Parietal lobe (tissue), 1 donor: ENCODE measurements around the gene AQP5. TPM values are rescaled to one million over a fixed set of nuclear protein-coding genes. Genes with fewer than 3 reads are reported as not detected.

Experiments
- total RNA-seq: library from RNA; depleted of rRNA; stranded (reverse); fragments of >200 nt; gene quantifications from one replicate; pipeline ENCODE4 v1.2.3, GENCODE V29; 2014

The AQP5 gene
- total RNA-seq: 0.63 TPM

DNA sequence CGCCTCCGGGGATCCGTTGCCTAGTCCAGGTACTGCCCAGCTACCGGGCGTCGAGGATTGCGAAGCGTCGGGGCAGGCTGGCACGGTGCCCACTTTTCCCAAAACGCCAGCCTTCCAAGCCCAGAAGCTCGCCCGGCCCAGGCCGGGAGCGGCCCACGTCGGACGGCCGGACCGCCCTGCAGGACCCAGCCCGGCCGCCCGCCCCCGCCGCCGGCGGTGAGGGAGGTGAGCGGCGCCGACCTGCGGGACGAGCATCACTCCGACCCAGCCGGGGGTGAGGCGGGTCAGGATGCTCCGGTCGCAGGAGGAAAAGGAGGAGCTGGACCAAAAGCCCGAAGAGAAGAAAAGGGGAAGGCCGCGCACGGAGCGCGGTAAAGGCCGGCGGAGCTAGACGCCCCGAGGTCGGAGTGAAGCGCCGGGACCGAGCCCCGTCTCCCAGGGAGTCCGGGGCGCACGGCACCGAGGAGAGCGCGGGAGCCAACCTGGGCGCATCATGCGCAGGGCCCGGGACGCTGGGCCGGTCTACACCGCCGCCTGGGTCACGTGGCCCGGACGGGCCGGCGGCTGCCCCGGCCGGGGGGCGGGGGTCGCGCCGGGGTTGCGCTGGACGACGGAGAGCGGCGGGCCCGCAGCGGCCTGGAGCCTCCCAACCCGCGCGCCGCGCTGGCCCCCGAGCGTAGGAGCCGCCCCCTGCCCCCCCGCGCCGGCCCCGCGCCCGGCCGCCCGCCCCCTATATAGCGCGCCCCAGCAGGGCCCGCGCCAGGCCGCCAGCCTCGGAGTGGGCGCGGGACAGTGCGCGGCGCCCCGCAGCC is at the start of gene AQP5:
TSS of gene AQP5 (plus strand) at position 762 of the 812 bp plus-strand sequence. CDS start 146 bp downstream, outside the sequence.

DNA sequence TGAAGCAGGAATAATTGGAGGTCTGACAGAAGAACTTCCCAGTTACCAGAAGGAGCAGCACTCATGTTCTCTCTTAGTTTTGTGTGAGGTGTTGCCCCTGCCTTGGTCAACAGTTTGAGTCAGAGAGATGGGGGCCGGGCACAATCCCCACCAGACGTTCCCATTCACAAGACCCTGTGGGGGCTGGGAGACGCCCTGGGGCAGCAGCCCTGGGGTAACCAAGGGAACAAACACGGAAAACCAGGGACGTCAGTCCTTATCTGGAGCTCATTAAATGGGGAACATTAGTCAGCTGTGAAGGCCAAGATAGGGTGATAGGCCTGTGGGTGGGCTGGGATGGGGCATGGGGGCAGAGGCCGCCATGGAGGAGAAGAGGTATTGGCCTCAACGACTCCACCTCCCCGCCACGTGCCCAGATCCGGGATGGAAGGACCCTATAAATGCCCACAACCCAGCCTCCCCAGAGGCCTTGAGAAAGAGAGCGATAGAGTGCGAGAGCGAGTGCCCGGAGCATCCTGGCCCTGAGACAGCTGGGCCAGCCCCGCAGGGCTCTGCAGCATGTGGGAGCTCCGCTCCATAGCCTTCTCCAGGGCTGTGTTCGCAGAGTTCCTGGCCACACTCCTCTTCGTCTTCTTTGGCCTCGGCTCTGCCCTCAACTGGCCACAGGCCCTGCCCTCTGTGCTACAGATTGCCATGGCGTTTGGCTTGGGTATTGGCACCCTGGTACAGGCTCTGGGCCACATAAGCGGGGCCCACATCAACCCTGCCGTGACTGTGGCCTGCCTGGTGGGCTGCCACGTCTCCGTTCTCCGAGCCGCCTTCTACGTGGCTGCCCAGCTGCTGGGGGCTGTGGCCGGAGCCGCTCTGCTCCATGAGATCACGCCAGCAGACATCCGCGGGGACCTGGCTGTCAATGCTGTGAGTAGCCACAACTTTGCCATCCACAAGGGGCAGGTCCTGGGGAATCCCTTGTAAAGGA is 11.1 kb upstream of the AQP5 start, which contains the start of gene AQP2:
TSS of gene AQP2 (plus strand) at position 465 of the 979 bp plus-strand sequence. CDS start at position 559, 94 bp downstream.

DNA sequence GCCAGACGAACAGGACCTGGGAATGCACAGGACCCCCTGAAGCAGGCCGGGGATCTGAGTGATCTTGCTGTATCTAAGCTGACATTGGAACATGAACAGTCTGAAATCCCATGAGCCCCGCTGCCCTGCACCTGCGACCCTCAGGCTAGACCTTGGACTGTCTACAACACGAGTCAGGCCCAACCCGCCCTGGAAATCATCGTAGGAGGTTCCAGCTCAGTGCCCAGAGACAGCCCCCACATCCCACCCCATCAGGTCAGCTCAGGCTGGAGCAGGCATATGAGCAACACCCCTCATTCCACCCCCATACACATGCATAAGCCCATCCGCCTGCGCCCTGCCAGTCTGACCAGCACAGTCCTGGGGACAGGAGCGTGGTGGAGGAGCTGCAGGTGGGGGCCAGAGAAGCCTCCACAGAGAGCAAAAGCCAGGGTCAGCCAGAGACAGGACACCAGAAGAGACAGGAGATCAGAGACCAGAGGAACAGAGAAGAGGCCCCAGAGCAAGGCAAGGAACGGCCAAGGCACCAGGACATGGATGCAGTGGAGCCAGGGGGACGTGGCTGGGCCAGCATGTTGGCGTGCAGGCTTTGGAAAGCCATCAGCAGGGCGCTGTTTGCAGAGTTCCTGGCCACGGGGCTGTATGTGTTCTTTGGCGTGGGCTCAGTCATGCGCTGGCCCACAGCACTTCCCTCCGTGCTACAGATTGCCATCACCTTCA is 11.1 kb downstream of the AQP5 start, which contains the start of gene AQP6:
TSS of gene AQP6 (plus strand) at position 307 of the 720 bp plus-strand sequence. CDS start at position 534, 227 bp downstream.

Other genes with a start within 250 kb of the AQP5 start
- gene TMBIM6, start 220.3 kb upstream of the AQP5 start, total RNA-seq: 244 TPM
- 25.0 TPM for gene NCKAP5L, start 133.5 kb upstream of the AQP5 start, total RNA-seq
- gene BCDIN3D, start 118.8 kb upstream of the AQP5 start, total RNA-seq: 7.2 TPM
- gene FAIM2, start 58.0 kb upstream of the AQP5 start, total RNA-seq: 37.2 TPM
- not detected for gene AQP2, start 11.1 kb upstream of the AQP5 start, total RNA-seq
- gene AQP6, start 11.1 kb downstream of the AQP5 start, total RNA-seq: 0.31 TPM
- gene RACGAP1, start 63.6 kb downstream of the AQP5 start, total RNA-seq: 28.5 TPM
- gene ASIC1, start 95.7 kb downstream of the AQP5 start, total RNA-seq: 37.6 TPM
- gene SMARCD1, start 123.5 kb downstream of the AQP5 start, total RNA-seq: 105 TPM
- gene GPD1, start 142.1 kb downstream of the AQP5 start, total RNA-seq: 23.8 TPM
- gene COX14, start 150.4 kb downstream of the AQP5 start, total RNA-seq: 10.3 TPM
- gene CERS5, start 205.5 kb downstream of the AQP5 start, total RNA-seq: 160 TPM